ENCODE measurements around the gene SCAF1.

Gene SCAF1

GRCh38 chr19:49704888-49705642, 63.1 kb downstream of the SCAF1 start:
- no peak for DNase-seq (ENCODE audit: low read depth in 2 of 3, low spot score in 1 of 3)

- DNase-seq (ENCODE audit: low read depth in 2 of 3, low spot score in 1 of 3): no peak
Observed at GRCh38 chr19:49705919-49706318, 63.9 kb downstream of the SCAF1 start.
